ENCODE measurements around the gene CFAP45. TPM values are rescaled to one million over a fixed set of nuclear protein-coding genes. Genes with fewer than 3 reads are reported as not detected.

Gene CFAP45
- polyA plus RNA-seq, 3 donors: 0.33 to 1.1 TPM; not detected in 1

- 60 to 75% (median 61%) methylated on average over 4 of the region's 4 CpGs for WGBS, 3 donors
- no peak overlapping the region for H3K27ac ChIP-seq (ENCODE audit: low read depth, low read length)
Measured at GRCh38 chr1:159847231-159847630, 52.7 kb downstream of the CFAP45 start.

- H3K27ac ChIP-seq (ENCODE audit: low read depth, low read length): no peak overlapping the region
- WGBS, 3 donors: 77 to 79% (median 78%) methylated on average over 13 of the region's 13 CpGs
Measured at GRCh38 chr1:159845751-159846629, 54.0 kb downstream of the CFAP45 start.

GRCh38 chr1:159843459-159843858 is 56.5 kb downstream of the CFAP45 start:
- no peak overlapping the region for H3K27ac ChIP-seq (ENCODE audit: low read depth, low read length)
- 79 to 91% (median 82%) methylated on average over 4 of the region's 4 CpGs for WGBS, 3 donors

GRCh38 chr1:159841749-159842148 is 58.2 kb downstream of the CFAP45 start:
- WGBS, 3 donors: 58 to 87% (median 63%) methylated on average over 2 of the region's 2 CpGs
- no peak overlapping the region for H3K27ac ChIP-seq (ENCODE audit: low read depth, low read length)

GRCh38 chr1:159839116-159839849 is 60.7 kb downstream of the CFAP45 start:
- 89 to 90% (median 89%) methylated on average over 5 of the region's 5 CpGs for WGBS, 3 donors
- no peak overlapping the region for H3K27ac ChIP-seq (ENCODE audit: low read depth, low read length)

GRCh38 chr1:159838715-159839114 is 61.2 kb downstream of the CFAP45 start:
- H3K27ac ChIP-seq (ENCODE audit: low read depth, low read length): no peak overlapping the region
- 76 to 82% (median 76%) methylated on average over 1 of the region's 1 CpG for WGBS, 3 donors

GRCh38 chr1:159835862-159836525 is 64.0 kb downstream of the CFAP45 start:
- no peak overlapping the region for H3K27ac ChIP-seq (ENCODE audit: low read depth, low read length)
- WGBS, 3 donors: 59 to 81% (median 78%) methylated on average over 8 of the region's 8 CpGs

GRCh38 chr1:159835356-159835755 is 64.6 kb downstream of the CFAP45 start:
- H3K27ac ChIP-seq (ENCODE audit: low read depth, low read length): no peak overlapping the region
- WGBS, 3 donors: 34 to 58% (median 49%) methylated on average over 3 of the region's 3 CpGs

GRCh38 chr1:159832309-159832708 is 67.7 kb downstream of the CFAP45 start:
- no peak overlapping the region for H3K27ac ChIP-seq (ENCODE audit: low read depth, low read length)
- 95 to 100% (median 97%) methylated on average over 2 of the region's 2 CpGs for WGBS, 3 donors

- no peak overlapping the region for H3K27ac ChIP-seq (ENCODE audit: low read depth, low read length)
- WGBS, 3 donors: 41 to 71% (median 59%) methylated on average over 7 of the region's 7 CpGs
Measured at GRCh38 chr1:159831412-159832141, 68.4 kb downstream of the CFAP45 start.

GRCh38 chr1:159830722-159831121 is 69.2 kb downstream of the CFAP45 start:
- H3K27ac ChIP-seq (ENCODE audit: low read depth, low read length): no peak overlapping the region
- WGBS, 3 donors: 85 to 89% (median 89%) methylated on average over 8 of the region's 8 CpGs

GRCh38 chr1:159829822-159830465 is 70.0 kb downstream of the CFAP45 start:
- no peak overlapping the region for H3K27ac ChIP-seq (ENCODE audit: low read depth, low read length)
- 76 to 86% (median 85%) methylated on average over 18 of the region's 18 CpGs for WGBS, 3 donors

- H3K27ac ChIP-seq (ENCODE audit: low read depth, low read length): no peak overlapping the region
- 15 to 48% (median 37%) methylated on average over 3 of the region's 3 CpGs for WGBS, 3 donors
Measured at GRCh38 chr1:159829273-159829634, 70.7 kb downstream of the CFAP45 start.

GRCh38 chr1:159828581-159829272 is 71.2 kb downstream of the CFAP45 start:
- WGBS, 3 donors: 64 to 88% (median 66%) methylated on average over 11 of the region's 11 CpGs
- no peak overlapping the region for H3K27ac ChIP-seq (ENCODE audit: low read depth, low read length)

GRCh38 chr1:159828176-159828575 is 71.8 kb downstream of the CFAP45 start:
- WGBS, 3 donors: 70 to 96% (median 96%) methylated on average over 3 of the region's 3 CpGs
- H3K27ac ChIP-seq (ENCODE audit: low read depth, low read length): no peak overlapping the region

- 86 to 89% (median 87%) methylated on average over 3 of the region's 3 CpGs for WGBS, 3 donors
- H3K27ac ChIP-seq (ENCODE audit: low read depth, low read length): no peak overlapping the region
Measured at GRCh38 chr1:159827549-159827948, 72.4 kb downstream of the CFAP45 start.

GRCh38 chr1:159827102-159827490 is 72.9 kb downstream of the CFAP45 start:
- WGBS, 3 donors: 86 to 93% (median 90%) methylated on average over 6 of the region's 6 CpGs
- no peak overlapping the region for H3K27ac ChIP-seq (ENCODE audit: low read depth, low read length)
